ENCODE data around the gene LACC1.

LACC1 gene

GRCh38 chr13:43879755-43880181, at the start of gene LACC1:
Gene LACC1, plus strand, starts transcription at chr13:43879904. Its CDS starts 1,082 bp downstream, at chr13:43880986.
- DNase-seq, result peak in 27 of 56 donors; percentile 19 to 65 (median 45)

GRCh38 chr13:43830497-43830881, 49.2 kb upstream of the LACC1 start:
- no peak for DNase-seq

GRCh38 chr13:43831088-43831487, 48.6 kb upstream of the LACC1 start:
- DNase-seq, result no peak

GRCh38 chr13:43835701-43836100, 44.0 kb upstream of the LACC1 start:
- no peak for DNase-seq

GRCh38 chr13:43838909-43839308, 40.8 kb upstream of the LACC1 start:
- DNase-seq, result no peak

GRCh38 chr13:43846496-43847158, 33.1 kb upstream of the LACC1 start:
- DNase-seq, result no peak

- DNase-seq, result no peak
Measured at GRCh38 chr13:43848001-43848649, 31.6 kb upstream of the LACC1 start.

GRCh38 chr13:43850873-43851272, 28.8 kb upstream of the LACC1 start:
- no peak for DNase-seq

- no peak for DNase-seq
Measured at GRCh38 chr13:43852923-43853404, 26.7 kb upstream of the LACC1 start.

DNA sequence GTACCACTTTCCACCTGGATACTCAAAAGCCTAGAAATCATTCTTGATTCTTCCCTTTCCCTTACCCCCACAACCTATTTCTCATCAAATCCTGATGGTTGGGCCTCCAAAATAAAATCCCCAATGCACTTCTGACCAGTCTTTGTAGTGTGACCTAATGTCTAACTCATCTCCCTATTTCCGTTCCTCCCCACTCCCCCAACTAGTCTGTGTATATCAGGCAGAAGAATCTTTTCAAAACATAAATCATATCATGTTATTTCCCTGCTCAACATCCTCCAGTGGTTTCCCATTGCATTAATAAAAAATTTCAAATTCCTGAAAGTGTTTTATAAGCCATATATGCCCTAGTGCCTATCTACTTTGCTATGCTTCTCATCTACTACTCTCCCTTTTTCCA, 17.8 kb upstream of the LACC1 start:
- no peak for DNase-seq

DNA sequence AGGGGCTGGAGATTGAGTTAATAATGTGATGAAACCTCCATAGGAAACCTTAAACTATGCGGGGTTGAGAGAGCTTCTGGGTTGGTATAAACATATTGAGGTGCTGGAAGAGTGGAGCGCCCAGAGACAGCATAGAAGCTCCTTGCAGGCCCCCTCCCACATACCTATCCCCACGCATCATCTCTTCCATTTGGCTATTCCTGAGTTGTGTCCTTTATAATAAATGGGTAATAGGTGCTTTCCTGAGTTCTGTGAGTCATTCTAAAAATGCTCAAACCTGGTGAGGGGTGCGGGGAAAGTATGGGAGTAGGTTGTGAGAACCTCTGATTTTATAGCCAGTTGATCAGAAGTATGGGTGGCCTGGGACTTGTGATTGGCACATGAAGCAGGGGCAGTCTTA, 14.8 kb upstream of the LACC1 start:
- no peak for DNase-seq

DNA sequence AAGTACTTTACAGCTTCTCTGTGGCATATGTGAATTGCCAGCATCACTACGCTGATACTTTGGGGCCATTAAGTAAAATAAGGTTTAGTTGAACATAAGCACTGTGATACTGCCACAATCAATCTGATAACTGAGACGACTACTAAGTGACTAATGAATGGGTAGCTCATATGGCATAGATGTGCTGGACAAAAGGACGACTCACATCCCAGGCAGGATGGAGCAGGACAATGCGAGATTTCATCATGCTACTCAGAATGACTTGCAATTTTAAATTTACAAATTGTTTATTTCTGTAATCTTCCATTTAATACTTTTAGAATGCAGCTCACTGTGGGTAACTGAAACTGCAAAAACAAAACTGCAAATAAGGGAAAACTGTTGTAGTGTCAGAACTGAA, 13.8 kb upstream of the LACC1 start:
- peak in 1 of 56 donors; percentile 13 for DNase-seq

- DNase-seq, result no peak
Measured at GRCh38 chr13:43872181-43872580, 7.5 kb upstream of the LACC1 start.

DNA sequence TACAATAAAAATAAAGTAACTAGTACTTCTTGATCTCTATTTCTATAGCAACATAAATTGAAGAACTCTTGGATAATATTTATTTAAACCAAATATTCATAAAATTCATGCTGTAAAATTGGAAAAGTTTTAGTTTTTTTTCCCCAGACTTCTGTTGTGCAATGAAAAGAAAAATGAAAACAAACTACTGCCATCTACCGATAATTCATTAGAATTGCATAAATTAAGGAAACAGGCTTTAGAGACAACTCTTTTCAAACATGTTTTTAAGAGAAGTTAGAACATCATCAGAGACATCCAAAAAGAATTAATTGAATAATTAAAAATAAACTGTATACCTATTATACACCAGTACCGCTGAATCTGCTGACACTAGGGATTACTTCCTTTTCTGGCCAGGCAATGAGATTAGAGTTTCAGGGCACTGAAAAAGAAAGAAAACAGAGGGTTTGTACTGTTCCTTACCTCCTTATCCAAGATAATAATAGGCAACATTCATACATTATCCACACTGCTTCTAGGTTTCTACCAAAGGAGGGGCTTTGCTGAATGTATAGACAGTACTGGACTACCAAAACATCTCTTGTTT, 5.1 kb upstream of the LACC1 start:
- no peak for DNase-seq

DNA sequence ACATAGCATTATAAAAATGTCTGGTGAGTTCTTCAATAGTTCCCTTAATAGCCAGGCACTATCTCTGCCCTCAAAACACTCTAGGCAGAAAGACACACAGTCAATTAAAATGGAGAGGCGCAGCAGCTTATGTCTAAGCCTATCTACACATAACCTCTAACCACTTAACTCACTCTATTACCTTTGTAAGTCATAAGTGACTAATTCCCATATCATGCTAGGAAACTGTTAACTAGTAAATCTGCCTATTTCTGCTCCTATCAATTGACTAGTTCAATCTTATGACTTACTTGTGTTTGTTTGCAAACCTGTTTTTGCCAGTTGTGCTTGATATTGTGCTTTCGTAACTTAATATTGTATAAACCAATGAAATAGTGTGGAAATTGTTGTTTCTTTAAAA, 3.3 kb upstream of the LACC1 start:
- DNase-seq, result no peak

- no peak for DNase-seq
Measured at GRCh38 chr13:43877326-43877725, 2.4 kb upstream of the LACC1 start.

GRCh38 chr13:43877766-43878165, 1.9 kb upstream of the LACC1 start:
- DNase-seq, result no peak

GRCh38 chr13:43878892-43879754, 581 bp upstream of the LACC1 start, which contains the start of gene CCDC122:
Gene CCDC122, minus strand, starts transcription at chr13:43879740. Its CDS starts 10,364 bp downstream, at chr13:43869376.
- peak in 55 of 56 donors; percentile 3 to 82 (median 61) for DNase-seq

GRCh38 chr13:43880214-43880855, 631 bp downstream of the LACC1 start:
- DNase-seq, result peak in 4 of 56 donors; percentile 27 to 40 (median 39)

GRCh38 chr13:43880926-43881325, 1.2 kb downstream of the LACC1 start:
- peak in 6 of 56 donors; percentile 4 to 55 (median 14) for DNase-seq

DNA sequence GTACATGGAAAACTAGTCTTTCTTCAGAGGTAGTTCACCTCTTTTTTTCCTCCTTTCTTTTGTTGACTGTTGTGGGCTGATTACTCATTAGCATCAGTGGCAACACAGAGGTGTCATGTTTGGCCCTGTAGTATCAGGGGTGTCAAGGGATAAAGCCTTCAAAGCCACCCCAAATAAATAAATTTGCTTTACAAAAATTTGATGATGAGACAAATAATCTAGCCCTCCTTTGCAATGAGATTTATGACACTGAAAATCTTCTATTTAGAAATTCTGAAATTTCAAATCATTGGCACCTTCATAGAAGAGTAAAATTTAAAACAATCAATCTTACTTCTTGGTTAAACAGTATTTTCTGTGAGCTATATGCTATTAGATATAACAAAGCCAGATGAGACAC, 1.9 kb downstream of the LACC1 start:
- DNase-seq, result no peak
